Naive thymus-derived CD4-positive, alpha-beta T cell (primary cell): ENCODE results near the gene SLCO2B1. TPM values are rescaled to one million over a fixed set of nuclear protein-coding genes. Genes with fewer than 3 reads are reported as not detected.

ENCODE experiments used
- ATAC-seq: fragments of 150-1000 bp; cut with Tn5 transposase; 2 replicates; pipeline ENCODE4 v1.10.0; 2021; ENCODE audit warnings: mild to moderate bottlenecking, moderate library complexity
- CTCF ChIA-PET: fragments of 350-600 bp; sonication (Branson Sonifier 250); formaldehyde crosslinking; loops from one replicate; lab custom pipeline; 2021; ENCODE audit warnings: antibody characterized with exemption; lab: Charles Lee
- POLR2A ChIA-PET: fragments of 350-600 bp; sonication (Branson Sonifier 250); formaldehyde crosslinking; loops from one replicate; lab custom pipeline; 2021; ENCODE audit warnings: antibody characterized with exemption, inconsistent platforms; lab: Charles Lee
- DNase-seq, 9 donors: peaks; one replicate each; pipeline versions ENCODE4 v3.0.0 to v3.0.0-alpha.2; 2020 to 2022; ENCODE audit warnings: mixed read lengths in 1 of 9
- H3K27ac ChIP-seq: one replicate; pipeline ENCODE4 v1.7.0; 2013; ENCODE audit warnings: mild to moderate bottlenecking, low read depth, low read length, moderate library complexity
- H3K27me3 ChIP-seq, 2 donors: one replicate each; pipeline ENCODE4 v1.7.0; 2013; ENCODE audit warnings: low read length in 2 of 2, mild to moderate bottlenecking in 2 of 2, moderate library complexity in 2 of 2; ENCODE audit not compliant: control insufficient read depth in 2 of 2, insufficient read depth in 2 of 2
- H3K36me3 ChIP-seq, 3 experiments: 1 replicate in 2 of 3; 2 replicates in 1 of 3; pipeline ENCODE4 v1.7.0; 2013; ENCODE audit warnings: low read length in 3 of 3, mild to moderate bottlenecking in 3 of 3, moderate library complexity in 1 of 3; ENCODE audit not compliant: insufficient read depth in 3 of 3, control insufficient read depth in 2 of 3
- H3K4me1 ChIP-seq, 2 donors: one replicate each; pipeline ENCODE4 v1.7.0; 2013; ENCODE audit warnings: low read length in 2 of 2, mild to moderate bottlenecking in 2 of 2, moderate library complexity in 1 of 2; ENCODE audit not compliant: control insufficient read depth in 2 of 2, insufficient read depth in 2 of 2
- H3K4me3 ChIP-seq: 2 replicates; pipeline ENCODE4 v1.7.0; 2013; ENCODE audit warnings: mild to moderate bottlenecking, low read length
- H3K9me3 ChIP-seq, 3 experiments: 1 replicate in 2 of 3; 2 replicates in 1 of 3; pipeline ENCODE4 v1.7.0; 2013; ENCODE audit warnings: low read length in 3 of 3; ENCODE audit not compliant: control insufficient read depth in 2 of 3
- H3K27ac Mint-ChIP-seq, 9 donors: one replicate each; pipeline ENCODE4 v1.8.0; 2020 to 2022; ENCODE audit warnings: mixed read lengths in 9 of 9, mild to moderate bottlenecking in 8 of 9, moderate library complexity in 5 of 9, inconsistent platforms in 2 of 9
- H3K27me3 Mint-ChIP-seq, 5 donors: one replicate each; pipeline ENCODE4 v1.8.0; 2021 to 2022; ENCODE audit warnings: mixed read lengths in 5 of 5, mild to moderate bottlenecking in 1 of 5
- H3K36me3 Mint-ChIP-seq, 5 donors: one replicate each; pipeline ENCODE4 v1.8.0; 2020 to 2022; ENCODE audit warnings: mixed read lengths in 5 of 5, mild to moderate bottlenecking in 3 of 5, inconsistent platforms in 1 of 5
- H3K4me1 Mint-ChIP-seq, 7 donors: one replicate each; pipeline ENCODE4 v1.8.0; 2020 to 2022; ENCODE audit warnings: mixed read lengths in 7 of 7, mild to moderate bottlenecking in 3 of 7, inconsistent platforms in 1 of 7
- H3K4me3 Mint-ChIP-seq, 10 donors: one replicate each; pipeline ENCODE4 v1.8.0; 2020 to 2022; ENCODE audit warnings: mild to moderate bottlenecking in 10 of 10, mixed read lengths in 10 of 10, moderate library complexity in 6 of 10, inconsistent platforms in 2 of 10
- H3K9me3 Mint-ChIP-seq, 11 donors: one replicate each; pipeline ENCODE4 v1.8.0; 2020 to 2022; ENCODE audit warnings: mixed read lengths in 11 of 11, mild to moderate bottlenecking in 4 of 11, inconsistent platforms in 1 of 11, moderate library complexity in 1 of 11
- intact Hi-C, 2 donors: fragments of 100-400 bp; cut with micrococcal nuclease; formaldehyde crosslinking; loops; one replicate each; pipeline ENCODE4 v1.15.1; 2023
- polyA plus RNA-seq, 2 donors: library from polyadenylated mRNA; unstranded; fragments of 300-500 nt; fragmentation: Illumina TruSeq; gene quantifications; one replicate each; pipeline ENCODE4 v1.2.3, GENCODE V29; 2021
- total RNA-seq, 6 experiments: library from RNA in 5 of 6; stranded (reverse) in 5 of 6; gene quantifications; 1 replicate in 5 of 6; 2 replicates in 1 of 6; pipeline ENCODE4 v1.2.3 and lab custom pipeline; 2021 to 2026

Gene SLCO2B1
- total and polyA plus RNA-seq, 7 experiments from 2014 or later = 0.19 to 4.3 (median 1.9) TPM; not detected in 3

GRCh38 chr11:75173336-75173735, 22.4 kb downstream of the SLCO2B1 start:
- Mint-ChIP-seq H3K9me3 (no peaks in the 10 kb centered on the region), H3K27me3 (peaks cover 0 to 4% (median 0%) of the 10 kb centered on the region in 5 donors), H3K27ac (no peak overlapping the region), H3K4me3 (no peak overlapping the region), H3K4me1 (peaks cover 6 to 17% (median 13%) of the 10 kb centered on the region in 7 donors), H3K36me3 (no peaks in the 10 kb centered on the region)
- ATAC-seq (no peak), DNase-seq (no peak)
- Histone ChIP-seq H3K27me3 (no peaks in the 10 kb centered on the region), H3K4me1 (no peaks in the 10 kb centered on the region), H3K27ac (no peak overlapping the region), H3K9me3 (no peaks in the 10 kb centered on the region), H3K36me3 (no peaks in the 10 kb centered on the region), H3K4me3 (no peak overlapping the region)
- CTCF ChIA-PET = no interaction called here
- POLR2A ChIA-PET = no interaction called here
- intact Hi-C loops = no loop called here

- peak overlapping the region in 1 of 10 donors; percentile 55 for H3K4me3 Mint-ChIP-seq
- ATAC-seq = peak; percentile 82
- no peak for DNase-seq
- POLR2A ChIA-PET = no interaction called here
- no peaks in the 10 kb centered on the region for H3K36me3 Mint-ChIP-seq
- peaks cover 6 to 17% (median 13%) of the 10 kb centered on the region in 7 donors for H3K4me1 Mint-ChIP-seq
- H3K9me3 ChIP-seq = no peaks in the 10 kb centered on the region
- CTCF ChIA-PET = interaction anchor here (1.2 kb wide), 1 partner anchor 12 kb away, joined by 3 read pairs; no protein-coding TSS in a partner anchor
- H3K27me3 Mint-ChIP-seq = peaks cover 0 to 3% (median 0%) of the 10 kb centered on the region in 5 donors
- no peaks in the 10 kb centered on the region for H3K27me3 ChIP-seq
- intact Hi-C loops = loop anchor here in 1 of 2 donors (2.0 kb wide), 1 partner anchor 32 kb away; no protein-coding TSS in a partner anchor
- no peaks in the 10 kb centered on the region for H3K4me1 ChIP-seq
- H3K27ac ChIP-seq = peak overlapping the region; percentile 10
- peak overlapping the region in 7 of 9 donors; percentile 0 to 76 (median 14) for H3K27ac Mint-ChIP-seq
- H3K36me3 ChIP-seq = no peaks in the 10 kb centered on the region
- H3K9me3 Mint-ChIP-seq = no peaks in the 10 kb centered on the region
- no peak overlapping the region for H3K4me3 ChIP-seq
Observed at GRCh38 chr11:75174781-75175370, 24.0 kb downstream of the SLCO2B1 start.

GRCh38 chr11:75182664-75183063, 31.8 kb downstream of the SLCO2B1 start:
- intact Hi-C loops = no loop called here
- peaks cover 0 to 2% (median 0%) of the 10 kb centered on the region in 7 donors for H3K4me1 Mint-ChIP-seq

GRCh38 chr11:75184051-75184450, 33.1 kb downstream of the SLCO2B1 start:
- Mint-ChIP-seq H3K4me3 (no peak overlapping the region), H3K9me3 (peaks cover 0 to 1% (median 0%) of the 10 kb centered on the region in 11 donors), H3K27me3 (peaks cover 5 to 38% (median 6%) of the 10 kb centered on the region in 5 donors), H3K4me1 (peaks cover 0 to 2% (median 0%) of the 10 kb centered on the region in 7 donors), H3K36me3 (no peaks in the 10 kb centered on the region), H3K27ac (no peak overlapping the region)
- ChIA-PET CTCF (interaction anchor here (0.6 to 0.8 kb wide), 2 partner anchors 22 to 128 kb away, joined by 3 to 4 read pairs; no protein-coding TSS in a partner anchor), POLR2A (no interaction called here)
- Histone ChIP-seq H3K27me3 (no peaks in the 10 kb centered on the region), H3K4me1 (no peaks in the 10 kb centered on the region), H3K9me3 (no peaks in the 10 kb centered on the region), H3K4me3 (no peak overlapping the region), H3K27ac (no peak overlapping the region), H3K36me3 (no peaks in the 10 kb centered on the region)
- DNase-seq (no peak), ATAC-seq (no peak)
- intact Hi-C loops = no loop called here

More at GRCh38 chr11:75182664-75183063, 31.8 kb downstream of the SLCO2B1 start:
- no peaks in the 10 kb centered on the region for H3K27me3 ChIP-seq
- H3K9me3 Mint-ChIP-seq = no peaks in the 10 kb centered on the region
- H3K9me3 ChIP-seq = no peaks in the 10 kb centered on the region
- ChIA-PET CTCF (no interaction called here), POLR2A (no interaction called here)
- no peak for DNase-seq
- no peak overlapping the region for H3K27ac Mint-ChIP-seq
- H3K27ac ChIP-seq = no peak overlapping the region
- no peak overlapping the region for H3K4me3 ChIP-seq
- H3K4me3 Mint-ChIP-seq = no peak overlapping the region
- peaks cover 5 to 40% (median 6%) of the 10 kb centered on the region in 5 donors for H3K27me3 Mint-ChIP-seq
- no peaks in the 10 kb centered on the region for H3K36me3 Mint-ChIP-seq
- no peaks in the 10 kb centered on the region for H3K36me3 ChIP-seq
- no peak for ATAC-seq
- no peaks in the 10 kb centered on the region for H3K4me1 ChIP-seq

- Mint-ChIP-seq H3K4me1 (peaks cover 0 to 2% (median 0%) of the 10 kb centered on the region in 7 donors), H3K27ac (peak overlapping the region in 1 of 9 donors; percentile 1), H3K36me3 (no peaks in the 10 kb centered on the region), H3K27me3 (peaks cover 5 to 38% (median 6%) of the 10 kb centered on the region in 5 donors), H3K4me3 (no peak overlapping the region), H3K9me3 (peaks cover 0 to 1% (median 0%) of the 10 kb centered on the region in 11 donors)
- no peaks in the 10 kb centered on the region for H3K36me3 ChIP-seq
- ChIA-PET CTCF (interaction anchor here (0.6 kb wide), 1 partner anchor 129 kb away, joined by 4 read pairs; no protein-coding TSS in a partner anchor), POLR2A (no interaction called here)
- no peaks in the 10 kb centered on the region for H3K27me3 ChIP-seq
- ATAC-seq (no peak), DNase-seq (no peak)
- no peak overlapping the region for H3K4me3 ChIP-seq
- H3K4me1 ChIP-seq = no peaks in the 10 kb centered on the region
- no peaks in the 10 kb centered on the region for H3K9me3 ChIP-seq
- intact Hi-C loops = no loop called here
- H3K27ac ChIP-seq = no peak overlapping the region
Observed at GRCh38 chr11:75184757-75185425, 34.0 kb downstream of the SLCO2B1 start.

GRCh38 chr11:75185866-75186265, 35.0 kb downstream of the SLCO2B1 start:
- Histone ChIP-seq H3K27me3 (no peaks in the 10 kb centered on the region), H3K27ac (no peak overlapping the region), H3K36me3 (no peaks in the 10 kb centered on the region), H3K4me3 (no peak overlapping the region), H3K9me3 (no peaks in the 10 kb centered on the region), H3K4me1 (no peaks in the 10 kb centered on the region)
- Mint-ChIP-seq H3K27ac (no peak overlapping the region), H3K27me3 (peaks cover 5 to 35% (median 6%) of the 10 kb centered on the region in 5 donors), H3K4me1 (peaks cover 0 to 2% (median 0%) of the 10 kb centered on the region in 7 donors), H3K4me3 (no peak overlapping the region), H3K9me3 (peaks cover 0 to 1% (median 0%) of the 10 kb centered on the region in 11 donors), H3K36me3 (no peaks in the 10 kb centered on the region)
- intact Hi-C loops = no loop called here
- ATAC-seq = no peak
- ChIA-PET POLR2A (no interaction called here), CTCF (no interaction called here)
- DNase-seq = no peak
